Endometrium (tissue), 2 donors: ENCODE measurements around the gene PI16.

ENCODE experiments used
- FAIRE-seq: peaks from 2 replicates; lab custom pipeline; 2012; peaks lifted over from hg19 to GRCh38; lab: Jason Lieb, UNC
- donor health status: control.
- donor health status: control.

The PI16 gene

DNA sequence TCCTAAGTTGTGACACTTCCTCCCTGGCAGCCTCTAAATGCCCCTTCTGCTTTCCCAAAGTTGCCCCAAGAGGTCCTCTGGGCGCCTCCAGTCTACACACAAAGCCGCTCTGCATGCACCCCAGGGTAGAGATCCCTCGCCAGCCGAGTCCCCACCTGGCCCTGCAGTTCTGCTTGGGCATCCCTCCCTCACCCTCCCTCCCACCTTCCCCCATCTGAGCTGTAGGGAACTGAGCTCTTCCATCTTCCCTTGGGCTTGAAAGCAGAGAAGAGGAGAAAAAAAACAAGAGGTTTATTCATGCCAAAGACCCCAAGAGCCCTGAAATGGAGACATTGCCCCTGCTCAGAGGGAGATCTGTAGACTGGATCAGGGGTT is 45.2 kb downstream of the PI16 start:
- no peak for FAIRE-seq

DNA sequence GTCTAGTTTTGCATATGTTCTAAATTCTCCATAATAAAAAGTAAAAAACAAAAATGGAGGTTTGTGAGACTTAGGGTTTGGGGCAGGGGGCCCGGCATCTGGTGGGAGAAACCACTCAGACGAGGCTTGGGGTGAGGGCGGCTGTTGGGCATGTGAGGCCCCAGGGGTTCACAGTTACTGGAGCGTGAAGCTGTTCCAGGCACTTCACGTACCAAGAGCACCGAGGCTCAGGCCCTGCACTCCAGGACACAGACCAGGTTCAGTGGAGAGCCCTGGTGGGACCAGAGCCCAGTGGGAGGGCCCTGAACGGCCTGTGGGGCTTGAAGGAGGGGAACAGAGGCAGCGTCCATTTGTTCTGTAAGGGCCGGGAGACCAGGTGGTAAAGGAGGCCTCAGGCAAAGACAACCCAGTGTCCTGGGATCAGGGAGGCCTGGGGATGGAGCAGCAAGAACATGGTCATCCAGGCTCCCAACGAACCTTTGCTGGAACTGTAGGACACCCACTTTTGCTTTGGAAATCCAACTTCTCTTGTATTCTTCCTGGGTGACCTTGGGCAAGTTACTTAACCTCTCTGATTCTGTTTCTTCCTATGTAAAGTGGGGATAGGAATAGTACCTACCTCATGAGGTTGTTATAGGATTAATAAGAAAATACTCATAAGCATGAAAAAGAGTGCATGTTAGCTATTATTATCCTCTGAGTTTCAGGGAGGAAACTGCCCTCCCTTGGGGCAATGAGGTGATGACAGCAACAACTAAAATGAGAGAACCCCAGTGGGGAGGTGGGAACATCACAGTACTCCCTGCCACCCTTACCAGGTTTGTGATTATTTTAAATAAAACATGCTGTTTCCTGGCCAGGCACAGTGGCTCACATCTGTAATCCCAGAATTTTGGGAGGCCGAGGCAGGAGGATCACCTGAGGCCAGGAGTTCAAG is 49.8 kb downstream of the PI16 start:
- no peak for FAIRE-seq

DNA sequence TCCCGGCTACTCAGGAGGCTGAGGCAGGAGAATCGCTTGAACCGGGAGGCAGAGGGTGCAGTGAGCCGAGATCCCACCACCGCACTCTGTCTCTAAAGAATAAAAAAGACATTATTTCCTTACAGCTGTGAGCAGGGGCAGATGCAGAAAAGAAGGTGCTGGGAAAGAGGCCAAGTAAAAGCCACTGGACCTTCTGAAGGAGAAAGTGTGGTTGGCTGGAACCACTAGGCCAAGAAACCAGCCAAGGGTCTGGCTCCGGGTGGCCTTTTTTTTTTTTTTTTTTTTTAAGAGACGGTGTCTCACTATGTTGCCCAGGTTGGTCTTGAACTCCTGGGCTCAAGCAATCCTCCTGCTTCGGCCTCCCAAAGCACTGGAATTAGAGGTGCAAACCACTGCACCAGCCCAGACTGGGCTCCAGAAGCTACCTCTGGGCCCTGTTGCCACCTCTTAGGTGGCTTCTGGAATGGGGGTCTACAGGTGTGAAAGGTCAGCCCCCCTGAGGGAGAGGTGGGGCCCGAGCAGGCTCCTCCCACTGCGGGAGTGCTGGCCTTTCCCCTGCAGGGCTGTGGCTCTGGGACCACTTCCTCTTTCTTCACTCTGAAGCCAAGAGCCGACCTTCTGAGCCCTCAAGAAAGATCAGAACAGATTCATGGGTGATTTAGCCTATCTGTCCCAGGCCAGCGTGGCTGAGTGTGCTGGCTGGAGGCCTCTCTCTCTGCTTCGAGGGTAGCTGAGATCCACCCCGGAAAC is 50.7 kb downstream of the PI16 start, which contains the start of gene FGD2:
FGD2 (plus strand) TSS at position 595 of the 750 bp plus-strand sequence. CDS start 163 bp downstream, outside the sequence.
- FAIRE-seq, result no peak

DNA sequence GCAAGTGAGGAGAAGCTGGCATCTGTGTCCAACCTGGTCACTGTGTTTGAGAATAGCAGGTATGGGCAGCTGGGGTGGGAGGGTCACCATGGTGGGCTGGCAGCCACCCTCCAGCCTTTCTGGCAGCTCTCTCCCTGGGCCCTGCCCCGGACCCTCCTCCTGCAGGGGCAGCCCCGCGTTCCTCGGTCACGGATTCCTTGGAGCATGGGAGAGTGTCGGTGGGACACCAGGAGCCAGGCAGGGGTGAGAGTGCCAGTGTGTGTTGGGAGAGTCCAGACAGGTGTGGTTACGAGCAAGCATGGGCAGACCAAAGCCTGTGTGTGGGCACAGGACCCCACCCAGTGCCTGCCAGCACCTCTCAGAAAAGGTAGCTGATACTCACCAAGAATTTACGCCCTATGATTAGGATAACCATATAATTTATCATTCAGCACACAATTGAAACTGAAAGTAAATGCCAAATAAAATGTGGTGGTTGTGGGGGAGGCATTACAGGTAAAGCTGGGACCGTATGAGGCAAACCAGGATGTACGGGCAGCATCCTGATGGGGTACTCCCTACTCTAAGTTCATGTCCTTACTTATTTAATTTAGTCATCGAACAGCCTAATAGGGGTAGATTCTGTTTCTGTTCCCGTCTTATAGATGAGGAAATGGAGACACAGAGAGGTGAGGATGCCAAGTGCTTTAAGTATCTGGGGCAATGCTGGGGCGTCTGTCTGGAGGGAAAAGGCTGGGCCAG is 51.5 kb downstream of the PI16 start:
- no peak for FAIRE-seq

DNA sequence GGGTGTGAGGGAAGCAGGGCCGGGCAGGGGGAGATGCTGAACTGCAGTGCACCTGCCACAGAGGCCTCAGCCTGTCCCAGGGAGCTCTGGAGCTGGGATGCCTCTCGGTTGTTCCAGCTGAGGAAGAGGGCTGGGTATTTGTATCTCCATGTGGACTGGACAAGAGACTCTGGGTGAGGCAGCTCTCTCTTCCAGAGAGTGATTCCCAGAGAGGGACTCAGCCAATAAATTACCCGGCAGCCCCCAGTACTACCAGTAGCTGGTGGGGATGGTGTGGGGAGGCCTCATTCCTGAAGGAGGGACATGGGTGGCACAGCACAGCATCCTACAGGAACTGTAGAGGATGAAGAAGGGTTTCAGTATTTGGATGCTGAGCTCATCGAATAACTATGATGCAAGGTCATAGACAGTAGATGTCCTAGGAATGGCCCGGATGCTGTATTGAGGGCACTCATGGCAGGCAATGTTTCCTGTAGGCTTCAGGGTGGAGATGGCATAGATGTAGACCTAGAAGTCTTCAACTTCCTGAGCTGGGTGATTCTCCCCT is 52.3 kb downstream of the PI16 start:
- no peak for FAIRE-seq

DNA sequence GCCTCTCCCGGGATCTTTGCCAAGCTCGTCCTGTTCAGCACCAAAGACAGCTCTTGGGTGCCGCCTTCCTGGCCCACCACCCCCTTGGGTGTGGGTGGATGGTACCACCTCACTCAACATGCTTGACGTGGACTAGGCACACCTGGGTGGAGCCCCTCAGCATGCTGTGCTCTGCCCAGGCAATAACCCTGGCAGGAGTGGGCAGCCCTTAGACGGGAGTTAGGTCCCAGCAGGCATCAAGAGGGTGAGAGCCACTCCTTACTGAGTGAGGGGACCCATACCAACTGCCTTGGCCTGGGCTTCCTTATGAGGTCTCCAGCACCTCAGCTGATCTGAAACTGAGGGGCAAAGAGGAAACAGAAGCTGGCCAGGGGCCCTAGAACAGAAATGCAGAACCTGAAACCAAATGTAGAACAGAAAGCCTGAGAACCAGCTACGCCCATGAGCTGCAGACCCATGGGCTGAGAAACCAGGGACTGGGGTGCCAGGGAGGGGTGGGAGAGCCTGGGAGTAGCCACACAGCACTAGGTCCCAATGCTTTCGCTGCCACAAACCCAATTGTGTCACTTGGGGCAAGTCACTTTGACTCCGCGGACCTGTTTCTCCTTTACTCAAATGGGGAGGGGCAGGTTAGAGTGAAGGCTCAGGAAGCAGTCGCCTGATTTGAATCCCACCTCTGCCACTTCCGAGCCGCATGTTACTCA is 53.0 kb downstream of the PI16 start:
- FAIRE-seq, result no peak

DNA sequence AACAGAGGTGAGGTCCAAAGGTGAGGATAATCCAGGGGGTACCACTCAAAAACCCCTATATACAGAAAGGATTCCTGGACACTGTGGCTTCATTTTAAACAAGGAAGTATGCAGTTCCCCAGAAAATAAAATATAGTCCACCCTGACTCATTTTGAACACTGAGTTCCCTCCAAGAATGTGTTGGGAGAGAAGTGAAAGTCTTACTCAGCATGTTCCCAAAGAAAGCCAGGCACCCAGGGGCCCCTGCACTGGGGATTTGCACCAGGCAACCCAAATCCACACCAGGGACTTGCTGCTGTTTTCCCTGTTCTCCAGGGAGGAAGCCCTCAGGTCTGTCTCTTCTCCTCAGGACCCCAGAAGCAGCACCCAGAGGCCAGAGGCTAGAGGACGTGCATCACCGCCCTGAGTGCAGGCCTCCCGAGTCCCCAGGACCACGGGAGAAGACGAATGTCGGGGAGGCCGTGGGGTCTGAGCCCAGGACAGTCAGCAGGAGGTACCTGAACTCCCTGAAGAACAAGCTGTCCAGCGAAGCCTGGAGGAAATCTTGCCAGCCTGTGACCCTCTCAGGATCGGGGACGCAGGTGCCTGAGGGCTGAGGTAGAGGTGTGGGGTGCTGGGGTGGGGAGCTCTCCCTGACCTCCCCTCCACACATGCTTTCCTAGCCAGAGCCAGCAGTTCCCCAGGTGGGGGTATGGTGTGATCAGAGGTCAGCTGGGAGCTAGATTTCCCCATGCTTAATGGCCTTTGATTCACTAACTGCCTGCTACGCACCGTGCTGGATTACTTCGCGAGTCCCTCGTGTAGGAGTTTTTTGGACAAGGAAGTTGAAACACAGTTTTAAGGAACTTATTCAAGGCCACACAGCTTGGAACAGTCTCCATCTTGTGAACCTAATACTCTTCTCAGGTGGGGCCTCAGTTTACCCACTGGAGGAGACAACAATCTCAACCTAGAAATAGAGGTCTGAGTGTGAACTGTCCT is 54.2 kb downstream of the PI16 start:
- FAIRE-seq, result no peak

DNA sequence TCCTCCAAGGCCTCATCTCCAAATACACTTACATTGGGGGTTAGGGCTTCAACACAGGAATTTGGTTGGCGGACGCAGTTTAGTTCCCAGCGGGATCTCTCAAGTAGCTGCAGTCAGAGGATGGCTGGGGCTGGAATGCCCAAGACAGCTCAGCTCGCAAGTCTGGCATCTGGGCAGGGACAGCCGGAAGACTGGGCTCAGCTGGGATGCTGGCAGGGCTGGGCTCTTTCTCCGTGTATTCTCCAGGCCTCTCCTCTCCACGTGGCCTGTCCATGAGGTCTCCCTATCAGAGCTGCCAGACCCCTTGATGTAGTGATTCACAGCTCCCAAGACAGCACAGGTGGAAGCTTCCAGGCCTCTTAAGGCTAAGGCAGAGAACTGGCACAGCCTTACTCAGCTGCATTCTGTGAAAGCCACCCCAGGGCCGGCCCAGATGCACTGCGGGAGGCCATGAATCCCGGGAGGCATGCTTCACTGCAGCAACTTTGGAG is 55.9 kb downstream of the PI16 start:
- FAIRE-seq, result no peak

DNA sequence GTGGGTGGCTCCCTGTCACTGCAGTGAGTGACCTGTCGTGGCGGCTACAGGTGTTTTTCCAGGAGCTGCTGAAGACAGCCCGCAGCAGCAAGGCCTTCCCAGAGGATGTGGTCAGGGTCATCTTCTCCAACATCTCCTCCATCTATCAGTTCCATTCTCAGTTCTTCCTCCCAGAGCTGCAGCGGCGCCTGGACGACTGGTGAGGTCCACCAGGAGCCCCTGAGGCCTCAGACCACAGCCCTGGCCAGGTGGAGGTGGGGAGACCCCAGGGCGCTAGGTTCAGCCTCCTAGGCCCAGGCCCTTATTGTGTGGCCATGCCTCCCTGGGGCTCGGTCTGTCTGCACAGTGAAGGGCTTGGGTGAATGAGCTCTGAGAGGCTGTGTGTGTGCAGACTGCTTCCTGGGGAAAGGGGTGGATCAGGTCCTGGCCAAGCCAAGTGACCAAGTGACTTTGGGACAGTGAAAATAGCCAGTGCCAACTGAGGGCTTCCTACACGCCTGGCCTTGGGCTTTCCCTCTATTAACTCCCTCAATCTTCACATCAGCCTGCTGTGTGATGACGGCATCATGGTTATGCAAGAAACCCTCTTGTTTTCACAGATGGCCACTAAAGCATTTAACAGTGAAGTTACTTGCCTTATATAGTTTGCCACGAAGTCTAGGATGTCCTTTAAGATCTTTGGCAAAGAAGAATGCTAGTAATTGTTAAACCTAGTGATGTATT is 57.3 kb downstream of the PI16 start:
- FAIRE-seq, result no peak

DNA sequence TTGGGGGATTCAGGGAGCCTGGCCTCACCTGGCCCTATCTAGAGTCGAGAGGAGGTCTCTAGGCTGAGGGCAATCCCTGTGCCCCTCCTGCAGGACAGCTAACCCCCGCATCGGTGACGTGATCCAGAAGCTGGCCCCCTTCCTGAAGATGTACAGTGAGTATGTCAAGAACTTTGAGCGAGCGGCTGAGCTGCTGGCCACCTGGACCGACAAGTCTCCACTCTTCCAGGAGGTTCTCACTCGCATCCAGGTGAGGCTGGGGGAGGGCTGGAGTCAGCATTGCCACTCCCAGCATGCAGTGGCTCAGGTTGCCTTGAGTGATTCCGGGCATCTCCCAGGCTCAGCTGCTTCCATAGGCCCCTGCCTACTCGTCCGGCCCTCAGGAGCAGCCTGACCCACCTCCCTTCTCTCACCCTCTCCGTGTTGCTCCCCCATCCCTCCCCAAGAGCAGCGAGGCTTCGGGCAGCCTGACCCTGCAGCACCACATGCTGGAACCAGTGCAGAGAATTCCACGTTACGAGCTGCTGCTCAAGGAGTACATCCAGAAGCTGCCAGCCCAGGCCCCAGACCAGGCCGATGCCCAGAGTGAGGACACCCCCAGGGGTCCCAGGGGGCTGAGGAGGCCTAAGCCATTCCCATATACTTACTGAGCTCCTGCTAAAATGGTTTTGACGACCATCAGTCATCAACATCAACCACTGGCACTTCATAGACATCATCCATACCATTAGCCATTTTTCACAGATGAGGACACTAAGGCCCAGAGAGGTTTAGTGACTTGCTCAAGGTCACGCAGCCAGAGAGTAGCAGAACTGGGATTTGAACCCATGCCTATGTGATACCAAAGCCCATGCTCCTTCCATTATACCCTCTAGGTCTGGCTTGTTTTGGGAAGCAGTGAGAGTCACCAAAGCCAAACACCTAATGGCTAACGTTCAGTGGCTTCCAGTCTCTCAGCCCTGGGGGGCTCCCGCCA is 59.3 kb downstream of the PI16 start:
- no peak for FAIRE-seq
